Astrocyte (in vitro differentiated cells and primary cell): ENCODE results near the gene IGF2R.

Experiments
- CTCF ChIP-seq: IDR thresholded peaks from 2 replicates; pipeline ENCODE4 v1.5.1; 2011; ENCODE audit warnings: low read depth, mild to moderate bottlenecking, inconsistent platforms, low read length, moderate library complexity; ENCODE audit not compliant: insufficient read depth
- EZH2 ChIP-seq: IDR thresholded peaks from 2 replicates; pipeline ENCODE4 v1.6.1; 2012; ENCODE audit warnings: mild to moderate bottlenecking, low read length, inconsistent platforms; ENCODE audit not compliant: insufficient read depth

DNA sequence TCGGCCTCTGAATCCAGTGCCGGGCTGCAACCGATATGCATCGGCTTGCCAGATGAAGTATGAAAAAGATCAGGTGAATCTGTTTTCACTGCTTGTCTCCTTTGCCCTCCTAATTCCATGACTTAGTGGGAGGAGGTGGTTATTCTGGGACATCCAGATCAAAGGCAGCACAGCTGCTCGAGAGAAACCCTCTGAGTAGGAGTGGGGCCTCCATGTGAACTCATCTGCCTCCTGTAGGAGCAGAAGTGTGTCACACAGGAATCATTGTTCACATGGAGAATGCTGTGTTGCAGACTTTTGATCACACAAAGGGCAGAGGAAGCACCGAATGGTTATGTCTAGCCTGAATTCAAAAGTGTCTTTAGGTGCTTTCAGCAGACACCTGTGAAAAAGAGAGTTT, 79.6 kb downstream of the IGF2R start:
- TF ChIP-seq CTCF (no peak), EZH2 (no peak)
